GM12801 (cell line): ENCODE measurements around the gene SLC35E1.

Source experiments
- TF ChIP-seq, protein P1 (sequence below): IDR thresholded peaks from one replicate; pipeline ENCODE4 v1.5.1; 2011; ENCODE audit warnings: control low read depth; ENCODE audit not compliant: insufficient read length; ENCODE audit errors: extremely low read depth

SLC35E1 gene

DNA sequence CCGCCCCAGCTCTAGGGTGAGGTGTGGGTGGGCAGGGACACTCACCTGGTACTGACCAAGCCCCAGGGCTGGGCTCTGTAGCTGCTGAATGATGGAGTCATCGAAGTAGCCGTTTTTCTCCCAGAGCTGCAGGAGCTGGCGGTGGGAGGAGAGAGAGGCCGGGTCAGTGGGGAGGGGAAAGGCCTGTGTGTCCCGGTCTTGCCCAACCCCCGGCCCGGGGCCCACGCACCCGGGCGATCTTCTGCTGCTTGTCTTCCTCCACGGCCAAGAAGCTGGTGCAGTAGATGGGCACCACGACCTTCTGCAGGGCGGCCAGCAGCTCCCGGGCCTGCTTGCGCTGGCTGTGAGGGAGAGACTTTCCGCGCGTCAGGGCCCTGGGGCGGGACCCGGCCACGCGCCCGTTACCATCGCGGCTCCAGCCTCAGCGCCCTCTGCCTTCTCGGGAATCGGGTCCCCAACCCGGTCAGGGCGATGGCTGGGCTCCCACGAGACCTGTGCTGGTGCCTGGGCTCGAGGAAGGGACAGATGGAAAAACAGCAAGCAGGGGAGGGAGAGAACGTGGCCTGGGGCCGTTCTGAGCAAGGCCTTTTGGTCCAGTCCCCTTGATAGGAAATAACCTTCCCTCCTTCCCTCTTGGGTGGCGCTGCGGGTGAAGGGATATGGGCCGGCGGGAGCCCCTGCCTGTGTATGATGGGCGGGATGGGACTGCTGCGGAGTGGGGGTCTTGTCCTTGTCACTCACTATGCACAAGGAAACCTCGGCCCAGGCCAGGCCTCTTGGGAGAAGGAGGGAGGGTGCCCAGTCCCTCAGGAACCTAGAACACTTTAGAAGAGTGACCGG is 41.5 kb downstream of the SLC35E1 start:
- TF ChIP-seq, protein P1, sequence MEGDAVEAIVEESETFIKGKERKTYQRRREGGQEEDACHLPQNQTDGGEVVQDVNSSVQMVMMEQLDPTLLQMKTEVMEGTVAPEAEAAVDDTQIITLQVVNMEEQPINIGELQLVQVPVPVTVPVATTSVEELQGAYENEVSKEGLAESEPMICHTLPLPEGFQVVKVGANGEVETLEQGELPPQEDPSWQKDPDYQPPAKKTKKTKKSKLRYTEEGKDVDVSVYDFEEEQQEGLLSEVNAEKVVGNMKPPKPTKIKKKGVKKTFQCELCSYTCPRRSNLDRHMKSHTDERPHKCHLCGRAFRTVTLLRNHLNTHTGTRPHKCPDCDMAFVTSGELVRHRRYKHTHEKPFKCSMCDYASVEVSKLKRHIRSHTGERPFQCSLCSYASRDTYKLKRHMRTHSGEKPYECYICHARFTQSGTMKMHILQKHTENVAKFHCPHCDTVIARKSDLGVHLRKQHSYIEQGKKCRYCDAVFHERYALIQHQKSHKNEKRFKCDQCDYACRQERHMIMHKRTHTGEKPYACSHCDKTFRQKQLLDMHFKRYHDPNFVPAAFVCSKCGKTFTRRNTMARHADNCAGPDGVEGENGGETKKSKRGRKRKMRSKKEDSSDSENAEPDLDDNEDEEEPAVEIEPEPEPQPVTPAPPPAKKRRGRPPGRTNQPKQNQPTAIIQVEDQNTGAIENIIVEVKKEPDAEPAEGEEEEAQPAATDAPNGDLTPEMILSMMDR: no peak

DNA sequence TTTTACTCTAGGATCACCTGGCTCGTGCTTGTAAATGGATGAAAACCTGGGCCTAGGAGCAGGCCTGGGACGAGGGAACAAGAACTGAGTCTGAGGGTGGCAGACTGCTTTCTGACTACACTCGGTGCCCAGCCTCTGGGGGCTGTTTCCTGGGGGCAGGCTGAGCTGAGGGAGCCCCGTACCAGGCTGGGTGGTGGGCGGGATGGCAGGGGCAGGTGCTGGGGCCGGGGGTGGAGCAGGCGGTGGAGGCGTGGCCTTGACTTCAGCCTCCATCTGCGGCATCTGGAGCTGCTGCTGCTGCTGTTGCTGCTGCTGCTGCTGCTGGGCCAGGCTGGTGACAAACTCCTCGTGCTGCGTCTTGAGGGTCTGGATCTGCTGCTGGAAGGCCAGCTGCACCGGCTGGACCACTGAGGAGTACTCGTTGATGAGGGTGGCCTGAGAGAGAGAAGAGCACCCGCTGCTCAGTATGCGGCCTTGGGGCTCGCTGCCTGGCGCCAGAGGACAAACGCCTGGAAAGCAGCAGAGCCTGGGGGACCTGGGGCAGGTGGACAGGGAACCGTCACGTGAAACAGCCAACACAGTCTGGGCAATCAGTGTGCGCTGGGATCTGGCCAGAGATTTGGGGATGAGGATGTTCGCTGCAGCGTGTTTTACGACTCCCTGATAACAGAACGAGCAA is 42.6 kb downstream of the SLC35E1 start:
- TF ChIP-seq, protein P1: no peak

DNA sequence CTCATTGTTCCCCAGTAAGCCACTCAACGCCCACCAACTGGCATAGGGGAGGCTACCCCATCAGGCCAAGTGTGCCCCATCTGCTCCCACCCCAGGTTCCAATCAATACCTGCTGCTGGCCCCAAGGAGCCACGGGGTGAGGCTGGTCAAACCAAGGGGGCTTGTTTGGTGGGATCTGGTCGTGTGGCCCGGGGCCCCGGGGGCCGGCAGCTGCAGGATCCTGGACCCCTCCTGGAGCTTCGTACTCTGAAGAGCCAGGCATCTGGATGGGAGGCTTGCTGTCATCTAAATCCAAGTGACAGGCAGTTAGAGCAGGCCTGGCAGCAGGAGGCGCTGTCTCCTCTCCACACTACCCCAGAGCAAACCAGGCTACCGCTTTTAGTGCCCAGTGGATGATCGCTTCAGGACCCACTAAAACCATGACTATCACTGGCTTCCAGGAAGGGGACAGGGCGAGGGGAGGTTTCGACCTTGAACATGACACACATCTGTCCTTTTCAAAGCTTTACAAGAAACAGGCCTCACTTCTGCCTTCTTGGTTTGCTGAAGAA is 44.2 kb downstream of the SLC35E1 start:
- TF ChIP-seq, protein P1: no peak

DNA sequence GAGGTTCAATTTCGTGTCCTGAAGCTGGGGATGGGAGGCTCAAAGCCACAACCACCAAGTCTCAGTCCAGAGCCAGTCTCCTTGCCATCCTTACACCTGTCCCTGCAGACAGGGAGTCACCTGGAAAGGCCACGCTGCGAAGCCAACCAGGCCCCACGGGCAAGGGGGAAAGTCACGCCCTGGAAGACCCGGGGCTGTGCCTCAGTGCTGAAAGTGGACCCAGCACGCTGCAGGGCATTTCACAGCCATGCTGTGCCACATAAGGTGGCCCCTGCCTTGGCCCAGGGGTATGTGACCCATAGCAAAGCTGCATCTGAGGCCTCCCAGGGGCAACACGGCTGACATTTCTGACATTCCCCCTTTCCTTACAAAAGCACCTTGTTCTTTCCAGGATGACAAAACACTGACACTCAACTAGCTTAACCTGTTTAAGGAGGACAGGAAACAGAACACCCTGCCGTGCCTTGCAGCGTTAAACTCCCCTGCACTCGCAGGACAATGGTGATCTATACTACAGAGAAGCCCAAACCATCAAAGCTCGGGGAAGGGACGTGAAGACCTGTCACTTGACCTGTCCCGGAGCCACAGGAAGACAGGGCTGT is 44.8 kb downstream of the SLC35E1 start:
- TF ChIP-seq, protein P1: no peak

DNA sequence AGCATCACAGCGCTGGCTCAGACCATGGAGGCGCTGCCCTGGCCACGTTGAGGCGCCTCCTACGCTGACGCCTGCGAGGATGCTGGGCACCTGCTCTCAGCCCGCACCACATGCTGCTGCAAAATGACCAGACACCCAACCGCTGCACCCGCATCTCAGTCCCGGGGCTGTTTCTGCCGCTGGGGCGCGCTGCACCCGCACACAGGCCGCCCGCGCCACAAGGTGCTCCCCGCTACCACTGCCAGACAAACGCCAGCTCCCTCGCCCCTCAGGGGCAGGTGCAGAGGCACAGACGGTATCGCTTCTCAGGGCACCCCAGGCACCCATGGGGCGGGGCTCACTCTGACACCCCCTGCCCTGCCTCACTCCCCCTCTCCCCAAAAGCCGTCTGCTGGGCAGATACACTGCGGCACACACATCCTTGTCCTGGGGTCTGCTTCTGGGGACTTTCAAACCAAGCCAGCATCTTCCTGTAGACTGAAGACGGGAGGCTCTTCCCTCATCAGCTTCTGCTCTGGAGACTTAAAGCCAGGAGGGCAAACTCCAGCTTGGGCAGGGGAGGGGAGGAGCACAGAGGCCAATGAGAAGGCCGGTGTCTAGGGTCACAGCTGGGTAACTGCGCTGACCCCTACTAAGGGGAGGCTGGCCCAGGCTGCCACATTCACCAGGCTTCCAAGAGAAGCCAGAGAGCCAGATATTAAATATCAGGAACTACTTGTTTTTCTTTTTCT is 46.3 kb downstream of the SLC35E1 start:
- TF ChIP-seq, protein P1: no peak

DNA sequence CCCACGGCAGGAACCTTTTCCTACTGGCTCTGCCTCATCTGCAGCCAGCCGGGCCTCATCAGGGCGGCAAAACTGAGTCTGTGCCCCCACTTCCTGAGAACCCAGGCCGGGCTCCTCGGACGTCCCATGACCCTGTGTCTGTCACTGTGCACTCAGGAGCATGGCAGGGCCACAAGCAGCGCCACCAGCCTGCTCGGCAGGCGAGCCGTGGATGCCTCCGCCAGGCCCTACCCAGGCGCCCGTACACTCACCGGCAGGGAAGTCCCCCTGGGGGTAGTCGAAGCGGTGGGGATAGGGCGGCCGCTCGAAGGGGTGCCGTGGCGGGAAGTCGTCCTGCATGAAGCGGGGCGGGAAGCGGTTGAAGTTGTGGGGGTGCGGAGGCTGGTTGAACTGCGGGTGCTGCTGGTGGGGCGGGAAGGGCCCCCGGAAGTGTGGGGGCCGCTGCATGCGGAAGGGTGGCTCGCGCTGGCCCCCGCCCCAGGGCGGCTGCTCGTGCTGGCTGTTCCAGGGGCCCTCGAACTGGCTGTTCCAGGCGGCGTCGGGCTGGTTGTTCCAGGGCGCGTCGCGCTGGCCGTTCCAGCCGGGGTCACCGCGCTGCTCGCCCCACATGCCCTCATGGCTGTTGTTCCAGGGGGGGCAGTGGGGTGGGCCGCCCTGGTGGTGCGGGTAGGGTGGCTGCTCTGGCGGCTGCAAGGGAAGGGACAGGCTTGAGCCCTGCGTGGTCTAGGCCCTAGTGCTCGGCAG is 47.1 kb downstream of the SLC35E1 start:
- TF ChIP-seq, protein P1: no peak
